HPDE6-E6E7 (cell line): Measurements from ENCODE around the gene HTRA3.

Experiments
- DNase-seq: peaks from one replicate; pipeline ENCODE4 v3.0.0; 2011; ENCODE audit warnings: missing footprints; ENCODE audit errors: extremely low spot score

Gene HTRA3

DNA sequence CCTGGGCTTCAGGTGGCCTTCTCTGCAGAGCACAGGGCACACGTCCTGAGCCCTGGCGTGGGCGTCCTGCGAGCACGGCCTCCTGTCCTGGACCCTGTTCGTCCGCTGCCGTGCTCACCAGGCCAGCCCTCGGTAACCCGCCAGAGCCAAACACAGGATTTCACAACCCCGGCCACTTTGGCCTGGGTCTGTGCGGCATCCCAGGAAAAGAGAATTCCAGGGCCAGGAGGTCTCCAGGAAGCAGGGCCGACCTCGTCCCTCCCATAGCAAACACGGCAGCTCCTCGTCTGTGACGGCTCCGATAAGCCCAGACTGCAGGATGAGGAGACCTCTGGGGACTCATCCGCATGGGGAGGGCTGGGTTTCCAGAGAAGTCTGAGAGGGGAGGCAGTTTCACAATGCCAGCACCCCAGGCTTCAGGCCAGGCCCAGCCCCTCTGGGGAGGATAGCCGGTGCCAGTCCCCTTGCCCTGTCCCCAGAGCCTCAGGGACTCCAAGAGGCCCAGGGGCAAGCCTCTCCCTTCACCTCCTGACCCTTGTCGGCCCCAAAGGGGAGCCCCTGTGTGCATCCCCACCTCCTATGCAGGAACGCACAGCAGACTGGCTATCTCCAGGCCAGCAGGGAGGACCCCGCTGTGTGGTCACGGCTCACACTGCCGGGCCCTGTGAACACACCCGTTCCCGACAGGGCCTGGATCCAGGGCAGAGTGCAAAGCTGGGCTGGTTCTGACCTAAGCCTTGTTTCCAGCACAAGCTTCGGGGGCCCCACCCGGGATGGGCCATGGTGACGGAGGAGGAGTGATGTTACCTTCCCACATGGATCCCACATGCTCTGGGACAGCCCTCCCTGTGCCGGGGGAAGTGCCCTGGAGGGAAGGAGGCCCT is 22.3 kb upstream of the HTRA3 start:
- no peak for DNase-seq

GRCh38 chr4:8248091-8248490 is 21.5 kb upstream of the HTRA3 start:
- no peak for DNase-seq

DNA sequence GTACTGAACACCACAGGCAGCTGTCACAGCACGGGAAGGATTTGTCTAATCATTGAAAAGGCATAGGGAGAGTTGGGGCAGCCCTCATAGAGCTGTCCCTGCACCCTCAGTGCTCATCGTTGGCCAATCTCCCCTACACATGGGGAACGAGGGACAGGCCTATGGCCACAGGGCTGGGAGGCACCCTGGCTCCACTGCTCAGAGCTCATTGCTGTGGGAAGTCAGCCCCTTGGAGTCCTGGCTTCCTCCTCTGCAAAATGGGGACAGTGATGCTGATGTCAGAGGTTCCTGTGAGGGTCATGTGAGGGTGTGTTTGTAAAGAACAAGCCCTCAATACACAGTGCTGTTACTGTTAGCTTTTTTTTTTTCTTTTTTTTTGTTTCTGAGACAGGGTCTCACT is 19.3 kb upstream of the HTRA3 start:
- no peak for DNase-seq

DNA sequence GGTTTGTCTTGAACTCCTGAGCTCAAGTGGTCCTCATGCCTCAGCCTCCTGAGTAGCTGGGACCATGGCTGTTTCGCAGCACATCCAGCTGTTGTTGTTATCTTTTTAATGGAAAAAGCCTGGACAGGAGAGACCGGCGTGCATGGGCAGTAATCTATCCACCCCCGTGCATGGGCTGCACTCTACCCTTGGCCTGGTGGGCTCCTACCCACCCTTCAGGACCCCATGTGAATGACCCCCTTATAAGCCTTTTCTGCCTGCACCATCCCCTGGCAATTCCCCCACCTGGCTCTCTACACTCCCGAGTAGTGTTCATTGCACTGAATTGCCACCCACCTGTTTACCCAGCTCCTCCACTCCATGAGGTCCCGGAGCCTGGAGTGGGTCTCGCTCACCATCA is 18.9 kb upstream of the HTRA3 start:
- DNase-seq, result no peak

DNA sequence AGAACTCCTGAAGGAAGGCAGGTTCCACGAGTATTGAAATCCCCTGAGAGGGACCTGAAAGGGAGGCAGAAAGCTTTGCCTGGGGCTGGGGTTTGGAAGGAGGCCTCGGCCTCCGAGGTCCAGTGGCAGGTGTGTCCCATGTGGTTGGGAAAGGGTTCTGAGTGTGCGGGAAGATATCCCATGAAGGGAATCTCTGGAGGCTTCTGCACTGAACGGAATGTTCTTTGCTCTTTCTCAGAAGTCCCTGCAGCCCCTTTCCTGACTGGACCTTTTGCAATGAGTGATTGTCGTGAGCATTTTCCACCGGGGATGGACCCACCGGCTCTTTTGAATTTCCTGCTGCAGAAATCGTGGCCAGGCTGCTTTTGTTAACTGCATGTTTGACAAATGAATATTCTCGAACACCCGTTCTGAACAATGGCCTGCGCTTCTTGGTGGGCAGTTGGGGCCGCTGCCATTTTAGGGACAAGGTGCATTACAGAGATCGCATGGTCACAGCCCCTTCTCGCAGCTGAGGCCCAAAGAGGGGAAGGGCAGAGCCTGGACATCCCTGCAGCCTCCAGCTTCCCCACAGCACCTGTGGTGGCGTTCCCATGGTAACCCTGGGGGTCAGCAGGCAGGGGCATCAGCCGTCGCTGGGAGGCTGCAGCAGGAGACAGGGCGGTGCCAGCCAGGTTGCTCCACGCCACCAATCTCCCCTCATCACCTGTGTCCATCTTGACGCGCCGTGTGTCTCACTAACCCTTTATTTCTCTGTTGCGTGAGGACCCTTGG is 18.3 kb upstream of the HTRA3 start:
- DNase-seq, result no peak

GRCh38 chr4:8252301-8253173 is 17.0 kb upstream of the HTRA3 start:
- DNase-seq, result no peak

DNA sequence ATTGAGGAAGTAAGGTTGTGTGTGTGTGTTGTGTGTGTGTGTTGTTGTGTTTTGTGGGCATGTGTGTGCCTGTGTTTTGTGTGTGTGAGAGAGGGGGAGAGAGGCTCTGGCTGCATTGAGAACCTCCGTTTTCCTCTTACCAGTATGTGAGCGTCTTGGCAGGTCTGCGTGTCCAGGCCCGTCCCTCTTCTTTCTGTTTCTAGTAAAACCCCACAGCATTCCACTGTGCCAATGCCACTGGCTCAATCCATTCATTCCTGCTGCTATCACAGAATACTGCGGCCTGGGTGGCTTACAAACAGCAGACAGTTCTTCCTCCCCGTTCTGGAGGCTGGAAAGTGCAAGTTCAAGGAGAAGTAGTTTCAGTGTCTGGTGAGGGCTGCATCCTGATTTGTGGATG is 15.5 kb upstream of the HTRA3 start:
- DNase-seq, result peak; percentile 42

DNA sequence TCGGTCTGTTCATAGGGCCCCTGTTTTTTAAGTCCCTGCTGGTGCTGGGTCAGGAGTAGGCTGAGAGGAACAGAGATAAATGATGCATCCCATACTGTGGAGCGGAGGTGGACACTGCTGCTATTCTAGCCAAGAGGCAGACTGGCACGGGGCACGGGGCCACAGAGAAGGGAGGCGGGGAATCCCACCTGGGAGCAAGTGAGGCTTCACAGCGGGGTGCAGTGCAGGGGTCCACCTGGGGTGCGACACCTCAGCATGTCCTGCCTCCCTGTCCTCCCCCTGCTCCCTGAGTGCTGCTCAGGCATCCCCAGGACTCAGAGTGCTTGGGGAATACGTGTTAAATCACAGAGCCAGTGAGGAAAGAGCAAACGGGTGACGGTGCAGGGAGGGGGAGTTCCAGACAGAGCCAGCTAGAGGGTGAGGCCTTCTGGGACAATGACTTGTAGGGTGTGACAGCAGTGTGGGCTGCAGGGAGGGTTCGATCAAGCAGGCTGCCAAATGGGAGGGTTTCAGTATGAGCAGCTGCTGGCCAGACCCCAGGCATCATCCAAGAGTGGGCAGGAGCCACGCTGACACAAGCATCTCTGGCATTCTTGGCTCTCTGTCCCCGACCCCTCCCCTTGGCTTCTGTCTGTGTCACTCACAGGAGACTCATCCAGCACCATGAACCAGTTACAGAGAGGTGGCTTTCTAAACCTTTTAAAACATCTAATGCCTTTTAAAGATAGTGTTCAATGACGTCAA is 13.7 kb upstream of the HTRA3 start:
- DNase-seq, result no peak

GRCh38 chr4:8257854-8258253 is 11.7 kb upstream of the HTRA3 start:
- no peak for DNase-seq

DNA sequence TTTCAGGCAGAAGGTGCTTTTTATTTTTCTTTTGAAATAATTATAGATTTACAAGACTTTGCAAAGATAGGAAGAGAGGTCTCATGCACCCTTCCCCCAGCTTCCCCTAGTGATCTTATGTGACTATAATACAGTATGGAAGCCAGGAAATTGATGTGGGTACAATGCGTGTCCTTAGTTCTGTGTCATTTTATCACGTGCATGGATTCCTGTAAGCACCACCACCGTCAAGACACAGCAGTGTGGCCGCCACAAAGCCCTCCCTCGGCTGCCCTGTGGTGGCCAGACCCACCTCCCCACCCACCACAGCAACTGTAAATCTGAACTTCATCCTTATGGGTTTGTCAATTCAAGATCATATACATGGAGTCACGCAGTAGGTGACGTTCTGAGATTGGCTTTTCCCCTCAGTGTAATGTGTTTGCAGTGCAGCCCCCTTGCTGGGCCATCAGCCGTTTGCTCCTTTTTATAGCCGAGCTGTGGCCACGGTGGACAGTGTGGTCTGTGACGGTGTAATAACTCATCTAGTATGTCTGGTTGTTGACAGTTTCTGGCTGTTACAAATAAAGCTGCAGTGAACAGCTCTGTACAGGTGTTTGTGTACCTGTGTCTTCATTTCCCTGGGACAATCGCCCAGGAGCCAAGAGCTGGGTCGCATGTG is 10.9 kb upstream of the HTRA3 start:
- DNase-seq, result no peak

DNA sequence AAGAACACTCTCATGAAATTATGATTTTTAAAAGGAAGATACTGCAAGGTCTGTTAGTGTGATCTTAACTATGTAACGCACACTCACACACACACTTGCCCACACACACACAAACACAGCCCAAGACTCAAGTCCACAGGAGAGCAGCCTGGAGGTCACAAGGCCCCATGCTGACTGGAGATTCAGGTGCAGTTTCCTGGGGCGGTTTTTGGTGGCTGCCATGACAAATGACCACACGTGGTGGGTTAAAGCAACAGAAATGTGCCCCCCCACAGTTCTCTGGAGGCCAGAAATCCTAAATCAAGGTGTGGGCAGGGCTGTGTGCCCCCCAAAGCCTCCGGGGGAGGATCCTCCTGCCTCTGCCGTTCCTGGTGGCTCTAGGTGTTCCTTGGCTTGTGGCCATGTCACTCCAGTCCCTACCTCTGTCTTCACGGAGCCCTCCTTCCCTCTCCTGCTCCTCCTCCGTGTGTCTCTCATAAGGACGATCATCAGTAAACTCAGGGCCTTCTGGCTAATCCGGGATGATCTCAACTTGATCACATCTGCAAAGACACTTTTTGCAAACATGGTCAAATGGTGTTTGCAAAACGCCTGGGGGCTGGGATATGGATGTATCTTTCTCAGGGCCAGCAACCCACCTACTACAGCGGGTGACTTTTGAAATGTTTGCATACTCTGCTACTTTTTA is 9.7 kb upstream of the HTRA3 start:
- no peak for DNase-seq

DNA sequence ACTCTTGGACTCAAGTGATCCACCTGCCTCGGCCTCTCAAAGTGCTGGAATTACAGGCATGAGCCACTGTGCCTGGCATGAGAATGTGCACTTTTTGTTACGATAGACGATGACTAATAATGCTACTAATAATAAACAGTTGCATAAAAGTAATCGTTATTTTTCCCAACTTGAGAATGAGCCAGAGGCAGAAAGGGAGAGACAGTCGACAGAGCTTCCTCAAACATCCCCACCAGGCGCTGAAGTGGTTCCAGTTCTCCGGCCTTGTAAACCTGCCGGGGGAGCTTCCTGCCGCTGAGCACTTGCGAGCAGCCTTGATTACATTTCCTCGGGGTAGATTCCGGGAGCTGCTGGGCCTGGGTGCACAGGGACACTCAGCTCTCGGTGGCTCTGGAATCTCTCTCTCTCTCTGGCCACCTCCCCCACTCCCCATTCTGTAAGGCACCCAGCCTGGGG is 8.9 kb upstream of the HTRA3 start:
- DNase-seq, result no peak

DNA sequence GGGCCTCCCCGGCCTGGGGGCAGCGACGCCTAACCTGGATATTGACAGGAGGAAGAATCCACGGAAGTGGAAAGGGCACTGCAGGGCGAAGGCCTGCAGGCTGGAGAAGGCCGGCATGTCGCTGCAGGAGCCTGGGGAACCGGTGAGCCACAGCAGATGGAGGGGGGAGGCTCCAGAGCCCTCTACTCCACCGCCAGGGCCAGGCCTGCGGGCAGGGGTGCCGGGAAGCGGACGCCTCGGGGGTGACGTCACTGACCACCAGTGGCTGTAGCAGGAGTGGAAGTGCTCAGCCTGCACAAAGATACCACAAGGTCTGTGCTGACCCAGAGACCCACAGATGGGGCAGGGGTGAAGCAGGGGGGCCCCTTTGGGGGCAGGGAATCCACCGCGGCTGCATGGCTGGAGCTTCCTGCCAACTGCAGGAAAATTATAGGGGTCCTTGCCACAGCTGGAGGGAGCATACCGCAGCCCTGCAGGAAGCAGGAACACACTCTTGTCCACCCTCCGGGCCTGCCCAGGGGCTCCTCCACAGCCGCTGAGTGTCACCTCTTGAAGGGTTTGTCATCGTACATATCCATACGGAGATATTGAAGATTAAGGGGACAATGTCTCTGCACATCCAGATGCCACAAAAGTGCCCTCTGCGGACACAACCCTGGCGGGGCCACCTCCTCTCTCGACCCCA is 7.6 kb upstream of the HTRA3 start:
- DNase-seq, result no peak

DNA sequence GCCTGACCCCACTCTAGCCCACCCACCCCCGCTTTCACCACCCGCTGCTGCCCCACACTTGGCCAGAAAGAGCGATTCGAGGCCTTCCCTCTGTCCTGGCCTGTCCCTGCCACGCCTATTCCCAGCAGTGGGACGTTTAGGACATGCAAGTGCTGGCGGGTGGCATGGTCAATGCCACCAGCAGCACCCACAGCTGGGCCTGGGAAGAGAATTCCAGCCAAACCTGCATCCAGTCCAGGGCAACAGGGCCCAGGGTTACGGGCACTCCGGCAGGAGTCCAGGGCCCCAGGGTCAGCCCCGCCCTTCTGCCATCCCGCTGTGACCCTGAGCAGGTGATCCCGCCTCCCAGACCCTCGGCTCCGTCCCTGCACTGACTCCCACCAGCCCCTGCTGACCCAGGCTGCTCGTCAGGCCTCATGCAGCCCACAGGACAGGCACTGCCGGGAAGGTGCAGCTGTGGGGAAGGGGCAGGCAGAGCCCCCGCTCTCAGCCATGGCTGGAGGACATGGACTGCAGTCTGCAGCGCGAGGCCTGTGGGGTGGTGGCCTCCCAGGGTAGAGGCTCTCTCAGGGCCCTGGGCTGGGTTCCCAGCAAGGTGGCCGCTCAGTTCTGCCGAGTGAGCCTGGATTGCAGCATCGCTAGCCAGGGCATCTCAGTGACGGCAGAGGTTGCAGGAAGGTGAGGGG is 6.8 kb upstream of the HTRA3 start:
- no peak for DNase-seq

GRCh38 chr4:8263397-8263796 is 6.2 kb upstream of the HTRA3 start:
- DNase-seq, result no peak

GRCh38 chr4:8264106-8264505 is 5.4 kb upstream of the HTRA3 start:
- DNase-seq, result no peak

GRCh38 chr4:8265171-8265929 is 4.2 kb upstream of the HTRA3 start:
- no peak for DNase-seq

- no peak for DNase-seq
Observed at GRCh38 chr4:8266088-8266487, 3.5 kb upstream of the HTRA3 start.
